Astrocyte of the cerebellum (primary cell): ENCODE results near the gene RNF220.
"Not testable (repeated sequence)": the region's sequence is repeated elsewhere in the genome, so short reads cannot be mapped to it uniquely, and the experiment has no call there.

Experiments used
- DNase-seq: peaks from one replicate; pipeline ENCODE4 v3.0.0-alpha.2; 2011; ENCODE audit warnings: low read depth
- H3K4me3 ChIP-seq: 2 replicates; pipeline ENCODE4 v1.5.1; 2011; ENCODE audit warnings: mild to moderate bottlenecking, low read depth, low read length, moderate library complexity
- CTCF ChIP-seq: IDR thresholded peaks from 2 replicates; pipeline ENCODE4 v1.5.1; 2012; ENCODE audit warnings: low read length, low read depth, moderate library complexity, mild to moderate bottlenecking; ENCODE audit errors: missing control alignments
- in situ Hi-C: cut with HindIII; loops from 2 replicates; pipeline ENCODE4 v1.10.0; 2017; ENCODE audit warnings: low sequenced_read_pairs

The RNF220 gene

GRCh38 chr1:44554706-44555105, 149.7 kb downstream of the RNF220 start:
- DNase-seq: no peak
- no peak overlapping the region for H3K4me3 ChIP-seq
- no peak for TF ChIP-seq CTCF
- in situ Hi-C loops: no loop called here

GRCh38 chr1:44557778-44558177, 152.7 kb downstream of the RNF220 start:
- DNase-seq: no peak
- in situ Hi-C loops: no loop called here

GRCh38 chr1:44558883-44559282, 153.8 kb downstream of the RNF220 start:
- in situ Hi-C loops: no loop called here
- no peak for DNase-seq
- no peak overlapping the region for H3K4me3 ChIP-seq
- no peak for TF ChIP-seq CTCF

More at GRCh38 chr1:44557778-44558177, 152.7 kb downstream of the RNF220 start:
- H3K4me3 ChIP-seq: no peak overlapping the region
- no peak for TF ChIP-seq CTCF

- no peak for DNase-seq
- in situ Hi-C loops: no loop called here
- no peak for TF ChIP-seq CTCF
- H3K4me3 ChIP-seq: no peak overlapping the region
Observed at GRCh38 chr1:44559330-44559729, 154.3 kb downstream of the RNF220 start.

- no peak for TF ChIP-seq CTCF
- no peak for DNase-seq
- no peak overlapping the region for H3K4me3 ChIP-seq
- in situ Hi-C loops: no loop called here
Observed at GRCh38 chr1:44559913-44560312, 154.9 kb downstream of the RNF220 start.

GRCh38 chr1:44560696-44561095, 155.6 kb downstream of the RNF220 start:
- H3K4me3 ChIP-seq, DNase-seq, in situ Hi-C loops: not testable (repeated sequence)

GRCh38 chr1:44565259-44565750, 160.2 kb downstream of the RNF220 start:
- no peak for DNase-seq
- in situ Hi-C loops: no loop called here
- H3K4me3 ChIP-seq: no peak overlapping the region
- TF ChIP-seq CTCF: no peak
